Inflammatory macrophage treated with lipopolysaccharide for 4 hours (primary cell): Measurements from ENCODE around the gene AMZ1.
A peak's percentile ranks its signal among the peaks of the same experiment; 100 is the strongest.
"Not testable (repeated sequence)": the region's sequence is repeated elsewhere in the genome, so short reads cannot be mapped to it uniquely, and the experiment has no call there.

Experiments
- DNase-seq: peaks from one replicate; pipeline ENCODE4 v3.0.0-alpha.2; 2020

AMZ1 gene

DNA sequence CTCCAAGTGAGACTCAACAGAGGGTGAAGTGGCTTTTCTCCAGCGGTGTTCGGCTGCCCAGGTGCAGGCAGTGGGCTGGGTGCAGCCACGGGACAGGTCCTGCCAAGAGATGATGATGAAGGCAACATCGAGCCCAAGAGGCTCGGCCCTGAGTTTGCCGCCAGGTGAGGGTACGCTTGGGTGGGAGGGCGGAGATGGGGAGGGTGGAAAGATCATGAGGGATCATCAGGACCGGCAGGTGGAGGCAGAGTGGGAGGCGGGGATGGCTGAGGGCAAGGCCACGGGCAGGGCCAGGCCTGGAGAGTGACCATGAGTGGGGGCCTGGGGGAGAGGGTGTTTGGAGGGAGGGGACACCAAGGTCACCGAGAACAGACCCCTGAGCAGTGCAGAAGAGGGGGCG, 17.8 kb upstream of the AMZ1 start:
- DNase-seq = no peak

DNA sequence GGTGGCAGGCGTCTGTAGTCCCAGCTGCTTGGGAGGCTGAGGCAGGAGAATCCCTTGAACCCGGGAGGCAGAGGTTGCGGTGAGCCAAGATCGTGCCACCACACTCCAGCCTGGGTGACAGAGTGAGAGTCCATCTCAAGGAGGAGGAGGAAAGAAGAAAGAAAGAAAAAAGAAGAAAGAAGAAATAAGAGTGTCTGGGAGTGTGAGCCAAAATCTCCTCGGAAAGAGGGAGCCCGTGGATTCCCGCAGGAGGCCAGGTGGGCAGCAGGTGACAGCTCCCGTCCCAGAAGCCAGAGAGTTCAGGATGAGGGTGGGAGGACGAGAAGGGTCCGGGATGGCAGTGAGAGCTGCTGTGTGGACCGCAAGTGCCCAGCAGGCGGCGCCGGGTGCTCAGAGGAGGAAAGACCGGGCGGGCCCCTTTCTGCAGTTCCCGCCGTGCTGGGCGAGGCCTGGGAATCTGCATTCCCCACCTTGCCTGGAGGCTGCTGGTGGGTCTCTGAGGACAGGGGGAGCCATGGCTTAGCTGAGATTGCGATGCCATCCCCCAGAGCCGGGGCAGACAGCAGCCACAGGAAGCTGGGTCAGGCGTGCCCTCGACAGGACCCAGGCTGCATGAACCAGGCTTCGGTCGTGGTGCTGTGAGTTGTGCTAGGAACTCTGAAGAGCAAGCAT, 17.1 kb upstream of the AMZ1 start:
- peak; percentile 67 for DNase-seq

DNA sequence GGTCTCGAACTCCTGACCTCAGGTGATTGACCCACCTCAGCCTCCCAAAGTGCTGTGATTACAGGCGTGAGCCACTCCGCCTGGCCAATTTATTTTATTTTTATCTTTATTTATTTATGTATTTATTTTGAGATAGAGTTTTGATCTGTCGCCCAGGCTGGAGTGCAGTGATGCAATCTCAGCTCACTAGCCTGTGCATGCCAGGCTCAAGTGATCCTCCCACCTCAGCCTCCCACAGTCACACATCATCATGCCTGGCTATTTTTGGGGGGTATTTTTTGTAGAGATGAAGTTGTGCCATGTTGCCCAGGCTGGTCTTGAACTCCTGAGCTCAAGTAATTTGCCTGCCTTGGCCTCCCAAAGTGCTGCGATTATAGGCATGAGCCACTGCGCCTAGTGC, 14.8 kb upstream of the AMZ1 start:
- not testable (repeated sequence) for DNase-seq

DNA sequence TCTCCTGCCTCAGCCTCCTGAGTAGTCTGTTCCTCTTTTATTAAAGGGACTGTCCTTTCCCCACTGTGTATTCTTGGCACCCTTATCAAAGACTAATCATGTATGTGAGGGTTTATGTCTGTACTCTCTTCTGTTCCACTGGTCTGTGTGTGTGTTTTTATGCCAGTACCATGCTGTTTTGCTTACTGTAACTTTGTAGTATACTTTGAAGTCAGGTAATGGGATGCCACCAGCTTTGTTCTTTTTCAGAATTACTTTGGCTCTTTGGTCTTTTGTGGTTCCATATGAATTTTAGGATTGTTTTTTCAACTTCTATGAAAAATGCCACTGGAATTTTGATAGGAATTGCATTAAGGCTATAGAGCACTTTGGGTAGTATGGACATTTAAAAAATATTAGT, 14.1 kb upstream of the AMZ1 start:
- DNase-seq = no peak

DNA sequence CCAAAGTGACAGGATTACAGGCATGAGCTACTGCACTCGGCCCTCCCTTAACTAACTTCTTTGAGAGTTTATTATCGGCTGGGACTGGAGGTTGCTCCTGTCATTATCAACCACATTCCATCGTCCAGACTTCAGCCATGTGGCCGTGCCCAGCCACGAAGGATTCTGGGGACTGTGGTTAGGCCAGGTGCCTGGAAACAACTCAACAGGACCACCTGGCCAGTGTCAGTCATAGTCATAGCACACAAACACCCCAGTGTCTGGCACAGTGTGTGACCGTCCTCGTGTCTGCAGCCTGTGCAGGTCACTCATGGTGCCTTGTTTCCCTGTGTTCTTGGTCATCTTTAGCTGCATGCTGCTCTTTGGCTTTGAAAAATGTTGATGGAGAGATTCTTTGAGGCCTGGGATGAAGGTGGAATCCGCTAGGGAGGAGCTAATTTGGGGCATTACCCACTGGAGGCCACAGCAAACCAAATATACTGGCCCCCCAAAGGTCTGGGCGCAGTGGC, 12.7 kb upstream of the AMZ1 start:
- DNase-seq = no peak

DNA sequence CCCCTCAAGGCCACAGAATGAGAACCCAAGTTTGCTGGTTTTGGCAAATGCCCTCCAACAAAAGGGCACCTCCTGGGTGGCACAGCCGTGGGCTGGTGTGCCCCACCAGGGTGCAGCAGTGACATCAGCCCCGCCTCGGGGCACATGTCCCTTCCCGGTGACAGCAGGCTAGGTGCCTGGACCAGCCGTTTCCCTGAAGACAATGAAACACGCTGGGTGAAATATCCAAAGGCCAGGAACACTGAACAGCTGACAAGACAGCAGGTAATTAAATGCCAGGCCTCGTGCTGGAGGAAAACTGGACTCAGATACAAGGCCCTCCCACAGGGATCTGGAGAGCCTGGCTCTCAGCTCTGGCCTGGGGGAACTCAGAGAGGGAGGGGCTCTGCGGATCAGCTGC, 11.4 kb upstream of the AMZ1 start:
- not testable (repeated sequence) for DNase-seq

DNA sequence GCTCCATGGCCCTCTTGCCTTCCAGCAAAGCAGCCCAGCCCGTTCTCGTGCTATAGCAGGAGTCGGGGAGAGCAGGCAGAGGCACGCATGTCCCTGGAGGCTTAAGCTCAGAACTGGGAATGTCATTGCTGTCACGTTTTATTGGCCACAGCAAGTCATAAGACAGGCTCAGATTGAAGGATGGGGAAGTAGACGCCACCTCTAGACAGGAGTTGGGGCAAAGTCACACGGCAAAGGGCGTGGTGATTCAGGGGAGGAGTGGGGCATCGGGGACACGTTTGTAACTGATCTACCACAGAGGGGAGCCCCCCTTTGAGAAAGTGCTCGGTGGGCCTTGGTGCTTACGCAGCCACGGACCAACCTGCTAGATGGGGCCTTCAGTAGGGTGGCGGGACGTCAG, 9.5 kb upstream of the AMZ1 start:
- DNase-seq = not testable (repeated sequence)

DNA sequence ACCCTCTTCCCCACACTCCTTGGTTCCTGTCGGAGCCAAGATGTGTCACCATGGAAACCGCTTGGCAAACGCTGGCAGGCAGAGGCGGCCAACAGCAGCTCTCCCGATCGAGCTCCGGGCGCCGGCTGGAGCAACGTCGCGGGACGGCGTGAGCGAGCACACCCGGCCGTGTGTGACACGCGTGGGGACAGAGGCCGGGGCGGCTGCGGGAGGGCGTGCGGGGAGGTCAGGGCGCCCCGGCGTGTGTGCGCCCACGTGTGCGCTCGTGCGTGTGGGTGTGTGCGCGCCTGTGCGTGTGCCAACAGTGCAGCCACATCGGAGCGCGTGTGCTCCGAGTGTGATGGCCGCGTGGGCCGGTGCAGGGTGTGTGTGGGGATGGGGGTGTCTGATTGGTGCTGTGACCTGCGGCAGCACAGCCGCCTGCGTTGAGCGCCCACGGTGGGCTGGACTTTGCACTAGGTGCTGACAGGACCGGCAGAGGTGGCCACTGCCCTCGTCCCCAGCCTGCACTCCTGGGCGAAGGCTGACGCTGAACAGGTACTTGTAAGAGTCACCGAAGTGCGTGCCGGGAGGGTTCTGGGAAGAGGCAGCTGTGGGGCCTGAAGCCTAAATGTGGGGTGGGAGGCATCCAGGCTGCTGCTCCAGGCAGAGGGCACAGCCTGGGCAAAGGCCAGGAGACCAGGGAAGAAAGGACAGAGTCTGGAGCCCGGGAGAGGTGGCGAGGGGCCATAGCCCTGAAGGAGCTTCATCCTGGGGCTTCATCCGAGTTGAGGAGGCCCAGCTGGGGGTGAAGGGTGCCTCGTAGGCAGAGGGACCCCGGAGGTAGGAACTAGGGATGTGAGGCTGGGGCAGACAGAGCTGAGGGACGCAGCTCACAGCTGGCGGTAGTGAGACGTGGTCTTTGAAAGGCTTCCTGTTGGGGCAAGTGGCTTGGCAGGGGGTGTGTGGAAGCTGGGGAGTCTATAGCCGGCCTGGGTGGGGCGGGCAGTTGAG, 8.6 kb upstream of the AMZ1 start:
- DNase-seq = not testable (repeated sequence)

DNA sequence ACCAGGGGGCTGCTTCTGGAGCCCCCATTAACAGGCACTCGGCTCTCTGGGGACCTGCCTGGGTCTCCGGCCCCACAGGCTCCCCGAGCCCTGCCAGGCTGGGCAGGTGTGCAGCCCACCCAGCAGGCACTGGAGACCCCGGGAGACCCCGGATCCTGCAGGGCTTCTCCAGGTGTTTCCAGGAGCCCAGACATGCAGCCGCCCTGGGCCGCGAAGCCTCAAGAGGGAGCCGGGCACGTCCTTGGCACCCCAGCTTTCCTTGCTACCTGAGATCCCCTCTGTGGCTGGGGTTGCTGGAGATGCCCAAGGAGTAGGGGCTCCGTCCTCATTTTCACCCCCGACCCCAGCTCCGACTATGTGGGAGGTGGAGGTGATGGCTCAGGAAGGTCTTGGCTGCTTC, 7.7 kb upstream of the AMZ1 start:
- DNase-seq = no peak

DNA sequence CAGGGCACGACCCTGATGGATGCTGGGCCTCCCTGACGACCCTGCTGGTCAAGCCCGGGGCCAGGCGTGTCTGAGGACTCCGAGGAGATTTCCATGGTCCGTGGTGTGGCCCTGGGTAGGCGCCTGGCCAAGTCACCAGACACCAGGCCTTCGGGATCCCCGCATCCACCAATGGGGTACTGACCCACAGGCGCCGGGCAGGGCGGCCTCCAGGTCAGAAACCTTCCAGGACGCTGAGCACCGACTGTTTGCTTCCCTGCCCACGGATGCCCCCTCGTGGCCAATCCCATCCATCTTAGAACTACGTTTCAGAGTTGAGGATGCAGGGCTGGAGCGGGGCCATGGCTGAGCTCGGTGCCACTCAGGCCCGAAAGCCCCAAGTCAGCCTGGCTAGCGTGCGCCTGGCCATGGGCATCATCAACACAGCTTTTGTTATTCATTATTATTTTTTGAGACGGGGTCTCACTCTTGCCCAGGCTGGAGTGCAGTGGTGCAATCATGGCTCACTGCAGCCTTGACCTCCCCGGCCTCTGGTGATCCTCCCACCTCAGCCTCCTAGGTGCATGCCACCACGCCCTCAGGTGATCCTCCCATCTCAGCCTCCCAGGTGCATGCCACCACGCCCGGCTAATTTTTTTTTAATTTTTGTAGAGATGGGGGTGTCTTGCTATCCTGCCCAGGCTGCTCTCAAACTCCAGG, 7.1 kb upstream of the AMZ1 start:
- DNase-seq = peak; percentile 75

DNA sequence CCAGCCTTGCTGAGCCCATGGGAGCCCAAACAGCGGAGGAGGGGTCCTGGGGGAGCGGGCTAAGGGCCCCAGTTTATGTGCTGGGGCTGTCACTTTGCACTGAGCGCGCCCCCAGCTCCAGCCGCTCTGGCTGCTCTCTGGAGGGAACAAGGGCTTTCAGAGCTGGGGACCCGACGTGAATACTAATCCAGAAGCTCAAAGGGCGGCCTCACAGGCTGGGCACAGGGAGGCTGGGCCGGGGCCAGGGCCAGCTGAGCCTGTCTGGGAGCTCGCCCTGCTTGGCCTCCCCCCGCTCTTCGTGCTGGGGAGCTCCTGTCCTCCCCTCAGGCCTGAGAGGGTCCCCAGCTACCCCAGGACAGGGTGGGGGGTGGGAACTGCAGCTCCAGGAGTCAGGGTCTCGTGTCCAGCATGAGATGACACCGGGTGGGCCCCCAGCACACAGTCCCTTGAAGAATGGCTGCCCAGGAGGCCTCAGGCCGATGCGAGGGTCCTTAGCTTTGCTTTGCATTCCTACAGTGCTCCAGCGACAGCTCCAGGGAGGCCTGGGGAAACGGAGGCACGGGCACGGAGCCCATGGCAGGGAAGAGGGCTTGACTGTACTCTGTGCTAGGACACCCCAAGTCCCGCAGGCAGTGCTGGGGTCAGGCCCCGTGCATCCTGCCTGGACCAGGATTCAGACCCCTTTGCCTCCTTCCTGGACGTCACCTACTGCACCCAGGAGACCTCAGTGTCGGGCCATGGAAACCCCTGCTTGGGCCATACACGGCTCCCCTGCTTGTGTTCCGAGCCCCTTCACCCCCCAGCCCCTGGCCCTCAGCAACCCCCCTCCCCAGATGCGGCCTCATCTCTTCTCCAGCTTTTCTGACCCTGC, 5.8 kb upstream of the AMZ1 start:
- DNase-seq = no peak

DNA sequence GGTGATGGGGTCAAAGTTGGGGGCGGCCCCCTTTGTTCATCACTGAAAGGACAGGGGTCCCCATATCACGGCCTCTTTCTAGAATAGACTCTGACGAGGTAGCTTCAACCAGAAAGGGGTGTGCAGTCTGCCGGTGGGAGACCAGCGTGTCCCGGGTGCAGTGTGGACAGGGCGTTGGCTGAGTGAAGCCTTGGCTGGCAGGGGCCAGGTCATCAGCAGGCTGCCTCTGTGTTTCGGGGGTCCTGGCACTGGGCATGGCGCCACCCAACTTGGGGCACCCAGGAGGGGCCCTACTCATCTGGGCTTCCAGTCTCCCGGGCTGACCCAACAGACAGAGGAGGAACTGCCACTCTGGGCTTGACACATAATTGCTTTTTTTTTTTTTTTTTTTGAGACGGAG, 3.5 kb upstream of the AMZ1 start:
- no peak for DNase-seq

DNA sequence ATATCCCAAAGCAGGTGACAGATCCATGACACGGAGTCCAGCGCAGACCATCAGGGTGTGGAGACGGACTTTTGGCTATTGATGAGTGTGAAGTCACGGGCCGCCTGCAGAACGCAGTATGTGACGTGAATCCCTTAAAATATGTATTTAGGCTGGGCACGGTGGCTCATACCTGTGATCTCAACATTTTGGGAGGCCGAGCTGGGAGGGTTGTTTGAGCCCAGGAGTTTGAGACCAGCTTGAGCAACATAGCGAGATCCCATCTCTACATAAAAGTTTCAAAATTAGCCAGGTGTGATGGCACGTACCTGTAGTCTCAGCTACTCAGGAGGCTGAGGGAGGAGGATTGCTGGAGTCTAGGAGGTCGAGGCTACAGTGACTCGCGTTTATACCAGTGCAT, 1.9 kb upstream of the AMZ1 start:
- DNase-seq = no peak

DNA sequence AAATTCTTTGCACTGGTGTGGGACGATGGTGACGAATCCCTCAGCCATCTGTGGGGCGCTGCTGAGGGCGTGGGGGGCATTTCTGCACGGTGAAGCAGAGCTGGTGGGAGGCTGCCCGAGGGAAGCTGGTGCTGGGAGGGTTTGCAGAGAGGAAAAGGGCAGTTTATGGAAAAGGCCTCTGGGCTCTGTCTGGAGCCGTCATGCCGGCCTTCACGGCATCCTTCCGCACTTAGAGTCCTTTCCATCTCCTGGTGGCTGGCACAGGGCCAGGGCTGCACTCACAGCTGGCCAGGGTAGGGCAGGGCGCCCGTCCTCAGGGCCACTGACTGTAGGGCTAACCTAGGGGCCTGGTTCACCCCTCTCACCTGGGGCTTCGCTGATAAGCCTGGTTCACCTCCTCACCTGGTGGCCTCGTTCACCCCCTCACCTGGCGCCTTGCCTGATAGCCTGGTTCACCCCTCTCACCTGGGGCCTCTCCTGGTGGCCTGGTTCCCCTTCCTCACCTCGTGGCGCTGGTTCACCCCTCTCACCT, 598 bp upstream of the AMZ1 start:
- no peak for DNase-seq

DNA sequence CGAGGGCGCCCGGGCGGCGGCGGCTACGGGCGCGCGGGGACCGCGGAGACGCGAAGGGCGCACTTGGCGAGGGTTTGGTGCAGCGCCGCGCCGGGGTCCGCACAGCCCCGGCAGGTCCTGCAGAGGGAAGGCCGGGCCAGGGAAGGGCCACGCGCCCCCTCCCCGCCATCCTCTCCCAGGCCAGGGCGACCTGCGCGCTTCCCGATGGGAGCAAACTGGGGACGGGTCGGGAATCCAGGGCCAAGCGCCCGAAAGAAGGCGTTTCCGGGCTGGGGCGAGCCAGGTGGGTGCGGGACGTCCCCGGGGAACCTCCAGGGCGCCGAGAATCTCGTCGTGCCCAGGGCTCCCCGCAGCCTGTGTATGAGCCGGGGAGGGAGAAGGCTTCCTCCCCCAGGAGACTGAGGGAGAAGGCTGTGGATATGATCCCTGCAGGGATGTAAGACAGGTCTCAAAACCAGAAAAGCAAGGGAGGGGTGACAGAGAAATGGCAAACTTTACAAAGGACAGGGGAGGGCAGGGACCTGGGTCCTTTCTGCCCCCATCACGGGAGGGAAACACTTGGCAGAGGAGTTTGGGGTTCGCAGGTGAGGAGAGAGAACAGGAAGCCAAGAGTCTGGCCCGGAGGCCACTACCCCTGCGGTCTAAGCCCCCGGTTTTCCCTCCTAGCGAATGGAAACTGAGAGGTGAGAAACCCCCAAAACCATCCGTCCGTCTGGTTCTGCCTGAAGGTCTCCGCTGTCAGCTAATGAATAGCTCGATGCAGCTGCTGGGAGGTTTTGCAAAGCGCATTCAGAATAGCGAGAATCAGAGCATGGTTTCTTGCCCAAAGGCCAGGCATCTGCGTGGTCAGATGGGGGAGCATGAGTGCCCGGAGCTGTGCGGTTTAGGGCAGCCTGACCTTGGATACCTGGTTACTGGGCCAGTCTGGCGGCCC, 674 bp downstream of the AMZ1 start:
- no peak for DNase-seq

DNA sequence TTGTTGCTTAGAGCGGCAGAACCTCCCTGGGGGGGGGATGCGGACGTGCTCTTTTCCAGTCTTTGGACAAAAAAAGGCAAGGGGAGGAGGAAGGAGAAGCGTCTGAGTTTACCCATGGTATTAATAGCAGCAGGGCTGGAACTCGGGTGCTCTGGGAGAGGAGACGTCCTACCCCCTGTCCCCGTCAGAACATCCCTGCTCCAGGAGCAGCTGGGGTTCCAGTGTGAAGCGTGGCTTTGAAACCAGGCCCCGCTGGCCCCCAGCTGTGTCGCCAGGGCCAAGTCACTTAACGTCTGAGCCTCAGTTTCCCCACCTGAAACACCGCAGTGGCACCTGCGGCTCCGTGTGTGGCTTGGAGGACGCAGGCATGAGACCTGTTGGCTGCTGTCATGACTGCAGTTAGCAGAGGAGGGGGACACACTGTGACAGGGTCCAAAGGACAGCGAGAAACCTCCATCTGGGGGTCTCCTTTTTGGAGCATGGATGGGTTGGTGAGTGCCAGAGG, 1.4 kb downstream of the AMZ1 start:
- no peak for DNase-seq

DNA sequence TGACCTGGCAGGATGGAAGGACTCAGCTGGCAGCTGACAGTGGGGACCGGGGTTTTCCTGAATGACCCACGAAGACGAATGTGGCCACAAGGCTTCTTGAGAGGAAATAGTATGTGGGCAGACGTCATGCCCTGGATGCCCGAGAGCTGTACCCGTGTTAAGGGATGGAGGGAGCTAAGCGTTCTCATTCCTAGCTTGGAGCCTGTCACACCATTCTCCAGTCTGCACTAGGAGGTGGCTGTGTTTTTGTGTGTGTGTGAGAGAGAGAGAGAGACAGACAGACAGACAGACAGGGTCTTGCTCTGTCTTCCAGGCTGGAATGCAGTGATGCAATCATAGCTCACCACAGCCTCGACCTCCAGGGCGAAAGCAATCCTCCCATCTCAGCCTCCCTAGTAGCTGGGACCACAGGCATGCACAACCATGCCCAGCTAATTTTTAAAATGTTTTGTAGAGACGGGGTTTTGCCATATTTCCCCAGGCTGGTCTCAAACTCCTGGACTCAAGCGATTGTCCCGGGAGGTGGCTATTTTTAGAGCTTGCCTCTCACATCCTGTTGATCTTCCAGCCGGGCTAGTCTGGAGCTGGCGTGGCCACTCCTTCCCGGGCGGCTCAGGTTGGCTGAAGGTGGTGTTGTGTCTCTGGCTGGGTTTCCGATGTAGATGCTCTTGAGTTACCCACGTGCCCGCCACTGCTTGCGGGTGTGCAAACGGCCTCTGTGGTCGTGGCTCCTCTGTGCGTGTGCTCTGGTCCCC, 2.1 kb downstream of the AMZ1 start:
- peak; percentile 84 for DNase-seq

DNA sequence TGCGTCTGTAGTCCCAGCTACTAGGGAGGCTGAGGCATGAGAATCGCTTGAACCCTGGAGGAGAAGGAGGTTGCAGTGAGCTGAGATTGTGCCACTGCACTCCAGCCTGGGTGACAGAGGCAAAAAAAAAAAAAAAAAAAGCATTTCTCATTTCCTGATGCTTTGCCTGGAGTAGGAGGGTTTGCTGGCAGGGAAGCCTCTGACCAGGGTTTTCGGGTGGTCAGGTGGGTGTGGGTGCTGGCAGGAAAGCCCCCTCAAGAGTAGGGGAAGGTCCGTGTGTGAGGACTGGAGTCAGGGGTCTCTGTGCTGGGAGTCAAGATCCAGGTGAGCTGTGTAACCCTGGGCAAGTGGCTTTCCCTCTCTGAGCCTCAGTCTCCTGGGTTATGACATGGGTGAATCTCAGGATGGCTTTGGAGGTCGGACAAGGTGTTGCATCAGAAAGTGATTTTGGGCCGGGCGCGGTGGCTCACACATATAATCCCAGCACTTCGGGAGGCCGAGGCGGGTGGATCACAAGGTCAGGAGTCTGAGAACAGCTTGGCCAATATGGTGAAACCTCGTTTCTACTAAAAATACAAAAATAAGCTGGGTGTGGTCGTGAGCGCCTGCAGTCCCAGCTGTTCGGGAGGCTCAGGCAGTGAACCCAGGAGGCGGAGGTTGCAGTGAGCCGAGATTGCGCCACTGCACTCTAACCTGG, 3.2 kb downstream of the AMZ1 start:
- peak; percentile 68 for DNase-seq

DNA sequence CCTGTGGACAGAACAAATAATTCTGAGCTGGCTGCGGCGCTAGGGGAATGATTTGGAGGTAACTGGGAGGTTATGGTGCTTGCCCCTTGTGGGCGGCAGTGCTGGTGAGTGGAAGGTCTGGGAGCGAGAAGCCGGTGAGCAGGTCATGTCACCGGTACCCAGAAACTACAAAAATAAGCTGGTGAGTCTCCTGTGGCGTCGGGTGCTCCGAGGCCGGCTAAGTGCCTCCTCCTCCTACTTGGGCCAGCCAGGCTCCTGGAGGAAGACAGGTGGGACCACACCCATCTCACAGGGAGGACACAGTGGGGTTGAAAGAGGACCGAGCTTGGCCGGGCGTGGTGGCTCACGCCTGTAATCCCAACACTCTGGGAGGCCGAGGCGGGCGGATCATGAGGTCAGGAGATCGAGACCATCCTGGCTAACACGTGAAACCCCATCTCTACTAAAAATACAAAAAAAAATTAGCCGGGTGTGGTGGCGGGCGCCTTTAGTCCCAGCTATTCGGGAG, 4.0 kb downstream of the AMZ1 start:
- DNase-seq = not testable (repeated sequence)
